Measurements from ENCODE around the gene AGXT2. TPM values are rescaled to one million over a fixed set of nuclear protein-coding genes. Genes with fewer than 3 reads are reported as not detected.

The AGXT2 gene
- total RNA-seq, 1 donor from 2014 or later = not detected

DNA sequence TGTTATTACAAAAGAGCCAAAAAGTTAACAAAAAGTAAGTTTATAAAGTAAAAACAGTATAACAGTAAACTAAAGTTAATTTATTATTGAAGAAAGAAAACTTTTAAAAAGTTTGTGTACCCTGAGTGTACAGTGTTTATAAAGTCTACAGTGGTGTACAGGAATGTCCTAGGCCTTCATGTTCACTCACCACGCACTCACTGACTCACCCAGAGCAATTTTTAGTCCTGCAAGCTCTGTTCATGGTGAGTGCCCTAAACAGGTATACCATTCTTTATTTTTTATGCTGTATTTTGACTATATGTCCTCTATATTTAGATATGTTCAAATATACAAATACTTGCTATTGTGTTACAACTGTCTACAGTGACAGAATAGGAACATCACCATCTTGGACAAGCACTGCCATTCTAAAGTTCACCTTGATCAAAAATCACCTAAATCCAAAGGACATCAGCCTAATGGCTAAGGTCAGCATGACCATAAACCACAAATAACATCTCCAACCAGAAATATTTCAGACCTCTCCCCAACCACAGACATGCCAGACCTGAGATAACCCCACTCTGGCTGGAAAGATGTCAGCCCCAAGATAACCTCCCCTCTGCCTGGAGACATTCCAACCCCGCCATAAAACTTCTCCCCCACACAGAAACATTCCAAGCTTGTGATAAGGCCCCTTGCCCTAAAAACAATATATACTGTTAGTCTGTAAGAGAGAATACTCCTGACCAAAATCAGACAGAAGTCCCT is 56.1 kb downstream of the AGXT2 start:
- TF ChIP-seq, protein P1, sequence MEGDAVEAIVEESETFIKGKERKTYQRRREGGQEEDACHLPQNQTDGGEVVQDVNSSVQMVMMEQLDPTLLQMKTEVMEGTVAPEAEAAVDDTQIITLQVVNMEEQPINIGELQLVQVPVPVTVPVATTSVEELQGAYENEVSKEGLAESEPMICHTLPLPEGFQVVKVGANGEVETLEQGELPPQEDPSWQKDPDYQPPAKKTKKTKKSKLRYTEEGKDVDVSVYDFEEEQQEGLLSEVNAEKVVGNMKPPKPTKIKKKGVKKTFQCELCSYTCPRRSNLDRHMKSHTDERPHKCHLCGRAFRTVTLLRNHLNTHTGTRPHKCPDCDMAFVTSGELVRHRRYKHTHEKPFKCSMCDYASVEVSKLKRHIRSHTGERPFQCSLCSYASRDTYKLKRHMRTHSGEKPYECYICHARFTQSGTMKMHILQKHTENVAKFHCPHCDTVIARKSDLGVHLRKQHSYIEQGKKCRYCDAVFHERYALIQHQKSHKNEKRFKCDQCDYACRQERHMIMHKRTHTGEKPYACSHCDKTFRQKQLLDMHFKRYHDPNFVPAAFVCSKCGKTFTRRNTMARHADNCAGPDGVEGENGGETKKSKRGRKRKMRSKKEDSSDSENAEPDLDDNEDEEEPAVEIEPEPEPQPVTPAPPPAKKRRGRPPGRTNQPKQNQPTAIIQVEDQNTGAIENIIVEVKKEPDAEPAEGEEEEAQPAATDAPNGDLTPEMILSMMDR (IDR thresholded peaks at IDR 0.05; ENCODE audit: borderline replicate concordance) = no peak
- Histone ChIP-seq H3K4me1 (no peaks in the 10 kb centered on the region), H3K4me3 (no peak overlapping the region), H3K36me3 (no peaks in the 10 kb centered on the region), H3K27me3 (ENCODE audit: low read depth) (peaks cover 66% of the 10 kb centered on the region), H3K27ac (replicated peaks) (no peak overlapping the region), H3K9me3 (replicated peaks) (peaks cover 7% of the 10 kb centered on the region)
- DNase-seq = no peak
- intact Hi-C loops (cut with micrococcal nuclease) = no loop called here

DNA sequence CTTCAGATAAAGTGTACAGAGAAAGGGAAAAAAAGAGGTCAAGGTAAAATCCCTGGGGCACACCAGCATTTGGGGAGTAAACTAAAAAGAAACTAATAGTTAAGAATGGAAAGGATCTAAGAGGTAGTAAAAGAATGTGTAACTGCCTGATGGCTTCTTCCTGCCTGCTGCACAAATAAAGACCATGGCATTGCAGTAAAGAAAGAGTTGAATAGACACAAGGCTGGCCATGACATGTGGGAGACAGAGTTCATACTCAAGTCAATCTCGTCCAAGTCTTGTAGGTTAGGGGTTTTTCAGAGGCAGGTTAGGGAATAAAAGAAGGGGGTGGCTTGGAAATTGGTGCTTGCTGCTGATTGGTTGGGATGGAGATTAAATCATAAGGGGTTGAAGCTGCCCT is 60.8 kb downstream of the AGXT2 start:
- peaks cover 34% of the 10 kb centered on the region for H3K9me3 ChIP-seq (replicated peaks)
- no peak overlapping the region for H3K4me3 ChIP-seq
- H3K36me3 ChIP-seq = no peaks in the 10 kb centered on the region
- H3K27me3 ChIP-seq (ENCODE audit: low read depth) = peaks cover 40% of the 10 kb centered on the region
- no peaks in the 10 kb centered on the region for H3K4me1 ChIP-seq
- TF ChIP-seq, protein P1 (IDR thresholded peaks at IDR 0.05; ENCODE audit: borderline replicate concordance) = no peak
- no peak overlapping the region for H3K27ac ChIP-seq (replicated peaks)
- intact Hi-C loops (cut with micrococcal nuclease) = no loop called here
- DNase-seq = no peak

DNA sequence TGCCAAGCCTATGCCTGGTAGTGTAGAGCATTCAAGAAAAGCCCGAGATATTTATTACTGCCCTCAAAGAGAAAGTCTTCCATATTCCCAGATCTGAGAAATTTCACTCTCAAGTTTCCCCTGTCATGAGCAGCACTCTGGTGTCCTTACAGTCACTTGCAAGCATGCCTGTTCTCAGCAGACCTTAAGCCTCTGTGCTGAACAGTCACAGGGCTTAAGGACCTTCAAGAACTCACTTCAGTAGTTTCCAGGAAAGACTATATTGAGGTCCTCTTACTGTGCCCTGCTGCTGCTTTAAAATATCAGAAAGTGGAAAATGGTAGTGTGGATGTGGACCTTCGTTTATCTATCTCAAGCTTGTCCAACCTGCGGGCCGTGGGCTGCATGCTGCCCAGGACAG is 64.9 kb downstream of the AGXT2 start:
- no peak overlapping the region for H3K27ac ChIP-seq (replicated peaks)
- no peaks in the 10 kb centered on the region for H3K4me1 ChIP-seq
- H3K27me3 ChIP-seq (ENCODE audit: low read depth) = peaks cover 10% of the 10 kb centered on the region
- H3K36me3 ChIP-seq = no peaks in the 10 kb centered on the region
- no peak overlapping the region for H3K4me3 ChIP-seq
- TF ChIP-seq, protein P1 (IDR thresholded peaks at IDR 0.05; ENCODE audit: borderline replicate concordance) = no peak
- H3K9me3 ChIP-seq (replicated peaks) = peaks cover 35% of the 10 kb centered on the region
- intact Hi-C loops (cut with micrococcal nuclease) = no loop called here
- DNase-seq = no peak

DNA sequence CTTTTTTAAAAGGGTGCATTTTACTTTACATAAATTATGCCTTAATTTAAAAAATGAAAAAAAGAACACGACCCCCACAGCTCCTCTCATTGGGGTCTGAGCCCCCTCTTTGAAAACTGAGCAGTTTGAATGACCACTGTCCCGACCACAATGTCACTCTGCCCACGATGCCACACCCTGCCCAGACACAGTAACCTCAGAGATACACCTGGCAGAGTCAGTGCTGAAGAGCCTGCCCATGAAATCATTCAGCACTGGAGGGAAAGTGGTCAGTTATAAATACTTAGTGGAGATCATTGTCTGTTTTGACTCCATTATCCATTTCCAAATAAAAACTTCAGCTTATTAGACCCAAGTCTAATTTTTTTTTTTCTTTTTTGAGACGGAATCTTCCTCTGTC is 69.1 kb downstream of the AGXT2 start:
- TF ChIP-seq, protein P1 (IDR thresholded peaks at IDR 0.05; ENCODE audit: borderline replicate concordance) = no peak
- Histone ChIP-seq H3K4me3 (no peak overlapping the region), H3K4me1 (no peaks in the 10 kb centered on the region), H3K27ac (replicated peaks) (no peak overlapping the region), H3K36me3 (no peaks in the 10 kb centered on the region), H3K9me3 (replicated peaks) (peaks cover 4% of the 10 kb centered on the region), H3K27me3 (ENCODE audit: low read depth) (peaks cover 5% of the 10 kb centered on the region)
- no peak for DNase-seq
- intact Hi-C loops (cut with micrococcal nuclease) = no loop called here

DNA sequence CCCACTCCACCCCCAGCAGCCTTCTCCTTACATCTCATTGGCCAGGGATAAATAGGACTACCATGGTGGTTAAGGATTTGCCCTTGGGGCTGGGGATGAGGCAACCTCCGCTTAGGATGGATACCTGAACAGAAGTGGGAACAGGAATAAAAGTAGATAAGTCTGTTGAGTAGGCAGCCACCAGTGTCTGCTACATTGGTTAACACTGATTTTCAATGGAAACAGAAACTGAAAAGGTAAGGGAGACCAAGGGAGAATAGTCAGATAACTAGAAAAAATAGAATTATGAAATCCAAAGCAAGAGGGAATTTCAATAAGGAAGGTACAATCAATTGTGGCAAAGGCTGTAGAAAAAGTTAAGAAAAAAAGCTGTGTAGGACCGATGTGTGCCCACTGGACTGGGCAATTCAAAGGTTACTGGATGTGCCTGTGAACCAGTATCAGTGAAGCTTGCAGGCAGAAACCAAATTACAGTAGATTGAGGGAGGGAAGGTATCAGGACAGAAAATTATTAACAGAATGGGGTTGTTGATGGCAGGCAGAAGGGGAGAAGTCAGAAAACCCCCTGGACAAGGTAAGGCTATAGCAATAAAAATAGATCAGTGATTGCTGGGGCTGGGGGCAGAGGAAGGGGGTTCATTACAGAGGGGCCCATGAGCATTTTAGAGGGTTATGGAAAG is 69.7 kb downstream of the AGXT2 start:
- TF ChIP-seq, protein P1 (IDR thresholded peaks at IDR 0.05; ENCODE audit: borderline replicate concordance) = no peak
- no peak for DNase-seq
- peaks cover 4% of the 10 kb centered on the region for H3K9me3 ChIP-seq (replicated peaks)
- no peak overlapping the region for H3K4me3 ChIP-seq
- H3K27ac ChIP-seq (replicated peaks) = no peak overlapping the region
- H3K4me1 ChIP-seq = no peaks in the 10 kb centered on the region
- no peaks in the 10 kb centered on the region for H3K36me3 ChIP-seq
- intact Hi-C loops (cut with micrococcal nuclease) = no loop called here
- peaks cover 5% of the 10 kb centered on the region for H3K27me3 ChIP-seq (ENCODE audit: low read depth)
